SK-N-MC (cell line): ENCODE results near the gene SLC10A1.

ENCODE experiments used
- EZH2 ChIP-seq: fragments of 200-600 bp; sonication (generic); IDR thresholded peaks from one replicate; pipeline ENCODE4 v1.6.1; 2017; ENCODE audit warnings: antibody characterized with exemption
- FOXP2 ChIP-seq: optimal IDR thresholded peaks from 2 replicates; pipeline ENCODE3; 2011; ENCODE audit warnings: mild to moderate bottlenecking, moderate library complexity; ENCODE audit not compliant: insufficient read depth; ENCODE audit errors: extremely low read length, control extremely low read depth

DNA sequence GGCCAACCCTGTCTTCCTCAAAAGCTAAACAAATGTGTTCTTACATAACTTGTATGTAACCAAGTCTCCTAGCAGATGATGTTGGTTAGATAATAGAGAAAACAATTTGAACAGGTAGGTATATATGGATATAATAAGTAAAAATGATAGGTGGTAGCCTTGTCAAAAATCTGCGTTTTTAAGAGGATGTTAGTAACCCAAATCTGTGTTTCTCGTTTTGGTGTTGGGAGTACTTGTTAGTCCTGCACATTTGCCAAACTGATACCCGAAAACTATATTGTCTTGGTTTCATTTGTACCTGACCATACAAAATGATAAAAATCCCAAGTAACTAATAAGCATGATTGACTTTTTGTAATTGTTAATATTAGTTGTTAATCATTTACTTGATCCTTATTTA is 22.0 kb downstream of the SLC10A1 start:
- TF ChIP-seq EZH2 (no peak), FOXP2 (no peak)
